Activated naive CD4-positive, alpha-beta T cell treated with anti-CD3 and anti-CD28 coated beads, Interleukin-2, amount 10 ng/mL, durations not matched to agents 5 hours and 36 hours (primary cell): Measurements from ENCODE around the gene MAP7D2. TPM values are rescaled to one million over a fixed set of nuclear protein-coding genes. Genes with fewer than 3 reads are reported as not detected.

ENCODE experiments used
- microRNA-seq: library from miRNA; unstranded; fragments of <30 nt; microRNA quantifications from one replicate; pipeline ENCODE4 v1.2.0, GENCODE V29; 2022; ENCODE audit warnings: borderline microRNAs expressed, borderline replicate concordance
- total RNA-seq, 2 experiments: library from RNA; stranded (reverse); gene quantifications; one replicate each; pipeline ENCODE4 v1.2.3, GENCODE V29; 2021

MAP7D2 gene
- total RNA-seq = under 1 TPM; 0.15 to 0.17 TPM

GRCh38 chrX:20116577-20117240 is at the start of gene MAP7D2:
MAP7D2 (minus strand) TSS chrX:20116907; CDS start chrX:20116879, 28 bp downstream.

GRCh38 chrX:20141281-20142220 is 24.8 kb upstream of the MAP7D2 start, which contains the start of gene EIF1AX:
EIF1AX (minus strand) TSS chrX:20141838; CDS start chrX:20141640, 198 bp downstream.

GRCh38 chrX:19990556-19991349 is 126.0 kb downstream of the MAP7D2 start, which contains the start of gene BCLAF3:
BCLAF3 (minus strand) TSS chrX:19991061; CDS start chrX:19970264, 20,797 bp downstream.

Small RNA genes lying within 50 kb of the gene (microRNA-seq; reads per million reads assigned to microRNA genes)
- gene MIR23C = 0.83 reads per million

Other genes with a start within 250 kb of the MAP7D2 start
- gene SH3KBP1, start 229.3 kb downstream of the MAP7D2 start, total RNA-seq = 100 to 1,000 TPM; 107 to 114 TPM
- gene BCLAF3, start 125.8 kb downstream of the MAP7D2 start, total RNA-seq = 1 to 10 TPM; 8.5 to 9.9 TPM
- 10 to 100 TPM; 51.2 to 54.9 TPM for gene EIF1AX, start 24.9 kb upstream of the MAP7D2 start, total RNA-seq
- 10 to 100 TPM; 63.8 to 66.9 TPM for gene RPS6KA3, start 150.0 kb upstream of the MAP7D2 start, total RNA-seq